Panc1 (cell line): ENCODE data around the gene ARID5A.

ENCODE experiments used
- SIN3A ChIP-seq: IDR thresholded peaks from 2 replicates; pipeline ENCODE4 v1.6.1; 2012; ENCODE audit warnings: low read depth, mild to moderate bottlenecking, low read length, moderate library complexity, borderline replicate concordance; ENCODE audit not compliant: insufficient read depth
- TF ChIP-seq, protein P1 (sequence below): fragments of 450-650 bp; IDR thresholded peaks from 2 replicates; pipeline ENCODE4 v1.5.1; 2017; ENCODE audit warnings: mild to moderate bottlenecking
- TF ChIP-seq, protein P2 (sequence below), 2 experiments: IDR thresholded peaks; 2 replicates each; pipeline ENCODE4 v1.6.1; 2011 to 2012; ENCODE audit warnings: low read depth in 2 of 2, control low read depth in 1 of 2, low read length in 1 of 2, mild to moderate bottlenecking in 1 of 2, moderate library complexity in 1 of 2; ENCODE audit not compliant: insufficient read depth in 1 of 2

DNA sequence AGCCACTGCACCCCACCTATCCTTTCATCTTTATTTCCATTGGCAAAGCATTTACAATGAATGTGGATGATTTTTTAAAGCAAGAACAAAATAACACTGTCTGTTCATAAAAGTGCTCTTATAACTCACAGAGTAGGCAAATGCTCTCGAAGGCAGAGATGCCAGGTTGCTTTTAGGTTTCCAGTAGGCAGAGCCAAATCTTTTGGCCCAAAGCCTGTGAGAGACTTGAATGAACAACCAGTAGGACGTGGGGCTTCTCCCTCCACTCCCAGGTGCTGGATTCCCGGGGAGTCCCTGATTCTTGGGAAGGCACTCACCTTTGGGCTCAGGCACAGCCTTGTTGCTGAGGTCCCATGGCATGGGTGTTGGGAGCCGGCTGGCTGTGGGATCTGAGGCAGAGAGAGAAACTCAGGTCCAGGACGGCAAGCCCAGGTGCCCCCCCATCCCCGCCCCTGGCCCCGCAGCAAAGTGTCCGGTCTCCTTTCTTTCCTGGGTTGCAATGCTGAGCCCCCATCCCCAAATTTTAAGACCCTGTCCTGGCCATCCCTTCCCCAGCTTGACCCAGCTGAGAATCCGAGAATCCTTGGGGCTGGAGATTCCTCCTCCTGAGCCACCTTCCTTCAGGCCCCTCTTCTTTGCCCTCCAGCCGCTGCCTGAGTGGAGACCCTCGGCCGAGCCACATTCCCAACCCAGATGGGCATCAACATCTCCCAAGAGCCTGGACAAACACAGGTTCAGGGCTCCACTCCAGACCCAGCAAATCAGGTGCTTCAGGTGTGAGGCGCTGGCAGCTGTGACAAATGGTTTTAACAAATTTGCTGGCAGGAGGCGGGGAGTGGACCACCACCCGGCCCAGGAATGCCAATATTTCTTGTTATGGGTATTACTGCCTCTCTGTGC lies 37.2 kb upstream of the ARID5A start:
- TF ChIP-seq, protein P1, sequence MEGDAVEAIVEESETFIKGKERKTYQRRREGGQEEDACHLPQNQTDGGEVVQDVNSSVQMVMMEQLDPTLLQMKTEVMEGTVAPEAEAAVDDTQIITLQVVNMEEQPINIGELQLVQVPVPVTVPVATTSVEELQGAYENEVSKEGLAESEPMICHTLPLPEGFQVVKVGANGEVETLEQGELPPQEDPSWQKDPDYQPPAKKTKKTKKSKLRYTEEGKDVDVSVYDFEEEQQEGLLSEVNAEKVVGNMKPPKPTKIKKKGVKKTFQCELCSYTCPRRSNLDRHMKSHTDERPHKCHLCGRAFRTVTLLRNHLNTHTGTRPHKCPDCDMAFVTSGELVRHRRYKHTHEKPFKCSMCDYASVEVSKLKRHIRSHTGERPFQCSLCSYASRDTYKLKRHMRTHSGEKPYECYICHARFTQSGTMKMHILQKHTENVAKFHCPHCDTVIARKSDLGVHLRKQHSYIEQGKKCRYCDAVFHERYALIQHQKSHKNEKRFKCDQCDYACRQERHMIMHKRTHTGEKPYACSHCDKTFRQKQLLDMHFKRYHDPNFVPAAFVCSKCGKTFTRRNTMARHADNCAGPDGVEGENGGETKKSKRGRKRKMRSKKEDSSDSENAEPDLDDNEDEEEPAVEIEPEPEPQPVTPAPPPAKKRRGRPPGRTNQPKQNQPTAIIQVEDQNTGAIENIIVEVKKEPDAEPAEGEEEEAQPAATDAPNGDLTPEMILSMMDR: no peak
- TF ChIP-seq, protein P2, sequence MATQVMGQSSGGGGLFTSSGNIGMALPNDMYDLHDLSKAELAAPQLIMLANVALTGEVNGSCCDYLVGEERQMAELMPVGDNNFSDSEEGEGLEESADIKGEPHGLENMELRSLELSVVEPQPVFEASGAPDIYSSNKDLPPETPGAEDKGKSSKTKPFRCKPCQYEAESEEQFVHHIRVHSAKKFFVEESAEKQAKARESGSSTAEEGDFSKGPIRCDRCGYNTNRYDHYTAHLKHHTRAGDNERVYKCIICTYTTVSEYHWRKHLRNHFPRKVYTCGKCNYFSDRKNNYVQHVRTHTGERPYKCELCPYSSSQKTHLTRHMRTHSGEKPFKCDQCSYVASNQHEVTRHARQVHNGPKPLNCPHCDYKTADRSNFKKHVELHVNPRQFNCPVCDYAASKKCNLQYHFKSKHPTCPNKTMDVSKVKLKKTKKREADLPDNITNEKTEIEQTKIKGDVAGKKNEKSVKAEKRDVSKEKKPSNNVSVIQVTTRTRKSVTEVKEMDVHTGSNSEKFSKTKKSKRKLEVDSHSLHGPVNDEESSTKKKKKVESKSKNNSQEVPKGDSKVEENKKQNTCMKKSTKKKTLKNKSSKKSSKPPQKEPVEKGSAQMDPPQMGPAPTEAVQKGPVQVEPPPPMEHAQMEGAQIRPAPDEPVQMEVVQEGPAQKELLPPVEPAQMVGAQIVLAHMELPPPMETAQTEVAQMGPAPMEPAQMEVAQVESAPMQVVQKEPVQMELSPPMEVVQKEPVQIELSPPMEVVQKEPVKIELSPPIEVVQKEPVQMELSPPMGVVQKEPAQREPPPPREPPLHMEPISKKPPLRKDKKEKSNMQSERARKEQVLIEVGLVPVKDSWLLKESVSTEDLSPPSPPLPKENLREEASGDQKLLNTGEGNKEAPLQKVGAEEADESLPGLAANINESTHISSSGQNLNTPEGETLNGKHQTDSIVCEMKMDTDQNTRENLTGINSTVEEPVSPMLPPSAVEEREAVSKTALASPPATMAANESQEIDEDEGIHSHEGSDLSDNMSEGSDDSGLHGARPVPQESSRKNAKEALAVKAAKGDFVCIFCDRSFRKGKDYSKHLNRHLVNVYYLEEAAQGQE (IDR thresholded peaks at IDR 0.05; ENCODE audit: insufficient read depth in 1 of 2, low read depth in 2 of 2, low read length in 1 of 2): no peak
- TF ChIP-seq SIN3A: no peak
